Small intestine (tissue), 4 donors: ENCODE measurements around the gene COG7. TPM values are rescaled to one million over a fixed set of nuclear protein-coding genes. Genes with fewer than 3 reads are reported as not detected.

Experiments used
- polyA plus RNA-seq, 4 donors: library from polyadenylated mRNA; stranded (reverse) in 3 of 4; unstranded in 1 of 4; fragments of 200-250 nt in 3 of 4; fragments of 120-200 nt in 1 of 4; gene quantifications; one replicate each; pipeline versions ENCODE4 v1.2.1 to v1.2.3, GENCODE V29; 2013
- donor health status: healthy with polysubstance abuse.
- donor health status: Bipolar disorder and iron deficiency.
- donor health status: healthy.

COG7 gene
- polyA plus RNA-seq, 4 donors: 15.7 to 21.9 (median 17.3) TPM

Other genes starting within 250 kb of the COG7 start
- gene SCNN1B, start 150.9 kb downstream of the COG7 start, polyA plus RNA-seq: 1 to 10 TPM in 2 of 4 donors, not detected in 2; 2.2 to 5.1 TPM
- 100 to 1,000 TPM in 1 of 4 donors, 10 to 100 TPM in 1, 1 to 10 TPM in 2; 9.2 to 107 (median 11.1) TPM for gene GGA2, start 57.3 kb upstream of the COG7 start, polyA plus RNA-seq
- 10 to 100 TPM in 2 of 4 donors, 1 to 10 TPM in 2; 2.4 to 26.2 (median 11.9) TPM for gene EARS2, start 104.2 kb upstream of the COG7 start, polyA plus RNA-seq
- 10 to 100 TPM in 2 of 4 donors, 1 to 10 TPM in 2; 4.6 to 39.7 (median 10.8) TPM for gene UBFD1, start 104.5 kb upstream of the COG7 start, polyA plus RNA-seq
- 100 to 1,000 TPM; 105 to 335 (median 268) TPM for gene NDUFAB1, start 143.1 kb upstream of the COG7 start, polyA plus RNA-seq
- 10 to 100 TPM; 10.3 to 19.6 (median 14.0) TPM for gene PALB2, start 188.1 kb upstream of the COG7 start, polyA plus RNA-seq
- 10 to 100 TPM; 12.2 to 55.8 (median 20.3) TPM for gene DCTN5, start 188.3 kb upstream of the COG7 start, polyA plus RNA-seq
- 10 to 100 TPM in 2 of 4 donors, 1 to 10 TPM in 2; 1.9 to 48.2 (median 9.8) TPM for gene PLK1, start 225.7 kb upstream of the COG7 start, polyA plus RNA-seq